GM15510 (cell line): ENCODE results near the gene UBE2S.

Experiments
- POLR2A ChIP-seq: IDR thresholded peaks from 3 replicates; pipeline ENCODE4 v1.6.1; 2011; ENCODE audit warnings: borderline replicate concordance; ENCODE audit not compliant: insufficient read length; ENCODE audit errors: extremely low read depth

The UBE2S gene

DNA sequence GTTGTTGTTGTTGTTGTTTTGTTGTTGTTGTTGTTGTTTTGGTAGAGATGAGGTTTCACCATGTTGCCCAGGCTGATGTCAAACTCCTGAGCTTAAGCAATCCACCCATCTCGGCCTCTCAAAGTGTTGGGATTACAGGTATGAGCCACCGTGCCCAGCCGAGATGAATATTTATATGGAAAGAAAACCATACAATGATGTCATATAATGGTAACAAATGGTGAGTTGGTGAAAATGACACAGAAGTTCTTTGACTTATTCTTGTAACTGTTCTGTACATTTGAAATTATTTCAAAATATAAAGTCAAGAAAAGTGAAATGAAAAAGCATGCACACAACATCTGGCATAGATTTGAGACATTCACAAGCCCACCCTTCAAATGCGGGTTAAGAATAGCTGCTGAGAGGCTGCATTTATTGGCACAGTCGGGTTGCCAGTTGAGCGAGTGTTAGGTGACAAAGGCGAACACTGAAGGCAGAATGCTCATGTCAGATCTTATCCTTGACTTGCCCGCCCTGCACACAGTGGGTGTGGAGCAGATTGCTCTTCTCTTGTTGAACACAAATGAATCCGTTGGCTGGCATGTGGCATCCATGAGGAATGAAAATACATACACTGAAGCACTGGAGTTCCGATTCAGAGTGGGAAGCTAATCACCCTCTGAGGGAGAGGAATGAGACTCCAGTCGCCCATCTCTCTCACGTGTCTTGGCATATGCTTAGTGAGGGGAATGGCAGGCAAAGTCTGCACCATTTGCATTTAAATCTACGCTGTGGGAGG, 15.8 kb upstream of the UBE2S start:
- no peak for TF ChIP-seq POLR2A

DNA sequence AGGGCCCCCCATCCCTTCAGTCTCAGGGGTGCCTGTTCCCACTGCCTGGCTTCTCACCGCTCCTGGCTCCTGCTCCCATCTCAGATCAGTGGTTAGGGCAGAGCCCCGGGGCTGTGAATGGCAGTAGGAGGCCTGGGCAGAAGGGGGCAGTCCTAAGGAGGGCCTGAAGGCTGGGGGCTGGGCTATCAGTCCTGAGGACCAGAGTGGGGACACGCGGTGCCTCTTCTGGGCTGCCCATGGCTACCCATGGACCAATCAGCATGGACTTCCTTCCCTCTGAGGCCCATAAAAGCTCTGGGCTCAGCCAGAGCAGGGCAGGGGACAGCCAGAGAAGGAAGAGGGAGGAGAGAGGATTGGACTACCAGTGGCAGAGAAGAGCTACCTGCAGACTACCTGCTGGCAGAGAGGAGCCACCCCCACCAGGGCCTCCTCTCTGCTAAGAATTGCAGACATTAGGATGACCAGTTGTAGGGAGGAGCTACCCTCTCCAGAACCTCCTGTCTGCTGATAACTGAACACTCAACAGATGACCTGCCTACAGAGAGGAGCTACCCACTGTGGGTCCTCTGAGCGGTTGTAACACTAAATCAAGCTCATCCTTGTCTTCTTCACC, 12.1 kb upstream of the UBE2S start:
- TF ChIP-seq POLR2A = no peak

DNA sequence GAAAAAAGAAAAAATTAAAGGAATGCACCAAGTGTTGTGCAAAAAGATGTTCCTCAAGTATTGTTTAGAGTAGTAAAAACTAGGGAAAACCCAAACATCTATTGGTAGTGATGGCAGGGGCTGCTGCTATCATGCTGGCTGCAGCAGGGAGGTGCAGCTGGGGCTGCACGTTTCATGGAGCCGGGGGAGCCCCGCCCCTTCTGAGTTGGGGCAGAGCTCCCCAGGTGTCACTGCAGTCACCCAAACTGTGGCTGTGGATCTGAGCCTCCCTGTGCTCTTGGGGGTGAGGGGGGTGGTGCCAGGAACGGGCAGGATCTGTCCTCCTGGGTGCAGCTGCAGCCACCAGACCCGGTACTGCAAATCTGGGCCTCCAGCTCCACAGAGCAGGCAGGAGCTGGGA, 11.5 kb upstream of the UBE2S start:
- no peak for TF ChIP-seq POLR2A

DNA sequence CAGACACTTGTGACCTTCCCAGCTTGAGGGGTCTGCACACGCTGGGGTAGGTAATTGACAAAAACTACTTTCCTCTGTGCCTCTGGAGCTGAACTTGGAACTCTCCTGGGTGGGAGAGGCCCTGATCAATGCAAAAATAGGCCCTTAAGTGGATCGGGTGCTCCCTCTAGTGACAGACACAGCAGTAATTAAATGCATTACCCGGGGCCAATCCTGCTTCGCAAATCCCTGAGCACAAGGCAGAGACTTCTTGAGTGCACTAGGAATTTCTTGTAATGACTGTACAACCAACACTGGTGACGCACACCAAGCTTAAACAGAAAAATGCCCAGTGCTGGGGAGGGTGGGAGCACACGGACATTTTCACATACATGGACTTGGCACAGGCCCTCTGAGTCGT, 10.6 kb upstream of the UBE2S start:
- no peak for TF ChIP-seq POLR2A

DNA sequence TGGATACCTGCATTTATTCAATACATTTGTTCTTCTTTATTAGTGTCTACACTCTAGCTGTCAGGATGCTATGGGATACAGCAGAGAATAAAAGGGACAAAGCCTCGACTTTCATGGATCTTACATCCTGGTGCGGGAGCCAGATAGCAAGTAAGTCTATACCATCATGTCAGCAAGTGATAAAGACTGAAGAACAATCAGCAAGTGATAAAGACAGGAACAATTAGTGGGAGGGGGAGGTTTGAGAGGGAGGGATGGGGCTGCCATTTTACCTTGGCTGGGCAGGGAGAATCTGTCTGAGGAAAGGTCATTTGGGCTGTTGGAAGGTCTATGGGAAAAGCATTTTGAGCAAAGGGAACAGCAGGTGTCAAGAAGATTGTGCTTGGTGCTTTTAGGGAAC, 2.6 kb upstream of the UBE2S start:
- TF ChIP-seq POLR2A = no peak

DNA sequence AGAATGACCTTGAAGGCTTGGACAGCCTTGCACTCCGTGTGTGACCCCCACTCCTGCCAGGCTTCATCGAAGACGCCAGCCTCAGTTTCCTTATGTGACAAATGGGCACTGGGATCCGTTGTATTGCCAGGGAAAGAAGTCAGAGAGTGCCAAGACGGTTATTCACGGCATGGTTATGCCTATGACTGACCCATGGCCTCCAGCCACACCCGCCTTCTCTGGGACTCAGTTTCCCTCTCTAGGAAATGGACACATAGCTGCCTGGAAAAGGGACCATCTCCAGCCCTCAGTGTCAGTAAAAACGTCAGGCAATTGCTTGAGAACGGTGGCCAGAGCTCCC, 915 bp upstream of the UBE2S start:
- TF ChIP-seq POLR2A = no peak

DNA sequence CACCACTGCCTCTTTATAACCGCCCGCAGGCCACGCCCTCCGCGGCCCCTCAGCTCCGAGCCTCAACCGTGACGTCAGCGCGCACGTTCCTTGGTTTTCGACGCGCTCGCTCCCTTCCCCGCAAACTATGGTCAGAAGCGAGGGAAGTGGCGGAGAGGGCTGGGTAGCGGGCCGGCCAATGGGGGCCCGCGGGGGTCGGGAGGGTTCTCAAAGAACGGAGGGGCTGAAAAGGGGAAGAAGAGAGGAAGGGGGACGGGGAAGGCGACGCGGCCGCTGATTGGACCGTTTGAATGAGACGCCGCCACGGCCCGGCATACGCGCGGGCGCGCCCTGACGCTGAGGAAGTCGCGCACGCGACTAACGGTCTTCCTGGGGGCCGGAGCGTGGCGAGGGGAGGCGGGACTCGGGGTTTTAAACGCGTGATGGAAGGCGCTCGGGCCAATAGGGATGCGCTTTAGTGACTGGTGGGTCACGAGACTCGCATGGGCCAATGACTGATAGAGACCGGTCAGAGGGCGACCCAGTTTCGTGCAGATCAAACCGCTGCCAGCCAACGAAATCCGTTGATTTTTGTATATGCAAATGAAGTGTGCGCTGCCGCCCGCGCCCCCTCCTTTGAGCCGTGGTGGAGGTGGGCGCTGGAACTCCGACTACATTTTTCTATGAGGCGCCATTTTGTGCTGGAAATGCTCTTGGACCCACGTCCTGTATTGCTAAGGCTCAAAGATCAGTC, 378 bp upstream of the UBE2S start:
- peak; percentile 45 for TF ChIP-seq POLR2A

DNA sequence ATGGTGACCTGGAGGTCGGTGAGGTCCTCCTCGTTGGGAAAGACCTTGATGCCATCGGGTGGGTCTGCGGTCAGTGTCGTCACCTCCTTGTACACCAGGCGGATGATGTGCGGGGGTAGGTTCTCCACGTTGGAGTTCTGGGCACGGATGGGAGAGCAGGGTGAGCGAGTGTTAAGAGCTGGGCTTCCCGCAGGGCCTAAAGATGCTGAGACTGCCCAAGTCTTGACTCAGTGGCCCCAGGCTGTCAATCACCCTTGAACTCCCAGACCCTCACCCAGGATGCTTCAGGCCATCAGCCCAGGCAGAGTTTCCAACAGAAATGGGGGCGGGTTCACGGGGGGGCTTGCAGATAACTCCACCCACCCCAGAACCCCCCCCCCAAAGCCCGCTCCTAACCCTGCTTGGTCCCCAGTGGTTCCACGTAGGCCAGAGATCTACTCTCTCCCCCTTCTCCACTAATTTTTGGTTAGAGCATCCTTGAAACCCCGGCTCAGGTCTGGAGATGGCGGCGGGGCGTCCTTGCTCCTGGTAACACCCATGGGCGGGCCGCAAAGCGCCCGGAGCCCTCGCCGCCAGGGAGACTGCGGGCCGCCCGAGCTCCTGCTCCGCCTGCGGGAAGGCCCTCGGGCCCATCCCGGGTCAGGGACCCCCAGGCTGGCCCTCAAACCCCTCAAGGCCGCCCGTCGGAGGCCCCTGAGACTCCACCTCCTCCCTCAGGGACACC, 600 bp downstream of the UBE2S start:
- TF ChIP-seq POLR2A = no peak

DNA sequence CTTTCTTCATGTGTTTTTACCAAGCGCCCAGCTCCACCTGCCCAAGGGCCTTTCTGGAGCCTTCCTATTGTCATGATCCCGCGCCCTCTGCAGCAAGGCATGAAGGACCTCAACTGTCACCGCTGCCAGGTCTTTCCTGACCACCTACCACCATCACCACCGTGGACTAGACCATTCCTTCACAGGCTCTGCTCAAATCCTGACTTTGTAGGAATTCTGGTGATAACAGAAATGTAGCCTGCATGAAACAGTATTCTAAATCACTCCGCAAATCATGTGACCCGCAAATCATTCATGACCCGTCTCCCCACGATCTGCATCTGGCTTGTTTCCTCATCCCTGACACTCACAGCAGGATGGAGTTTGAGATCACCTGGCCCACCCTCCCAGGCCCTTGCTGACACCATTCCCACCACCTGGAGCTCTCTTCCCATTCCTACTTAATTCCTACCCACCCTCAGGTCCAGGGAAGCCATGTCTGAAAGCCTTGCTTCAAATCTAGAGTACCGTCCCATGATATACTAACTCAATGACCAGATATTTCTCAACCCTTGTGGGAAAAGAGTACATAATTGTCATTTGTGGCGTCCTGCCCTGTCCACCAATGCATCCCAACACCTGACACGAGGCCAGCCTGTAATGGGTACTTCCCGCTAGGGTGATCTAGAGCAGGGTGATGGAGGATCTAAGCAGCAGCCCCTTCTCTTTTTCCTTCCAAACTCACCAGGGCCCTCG, 1.3 kb downstream of the UBE2S start:
- no peak for TF ChIP-seq POLR2A

DNA sequence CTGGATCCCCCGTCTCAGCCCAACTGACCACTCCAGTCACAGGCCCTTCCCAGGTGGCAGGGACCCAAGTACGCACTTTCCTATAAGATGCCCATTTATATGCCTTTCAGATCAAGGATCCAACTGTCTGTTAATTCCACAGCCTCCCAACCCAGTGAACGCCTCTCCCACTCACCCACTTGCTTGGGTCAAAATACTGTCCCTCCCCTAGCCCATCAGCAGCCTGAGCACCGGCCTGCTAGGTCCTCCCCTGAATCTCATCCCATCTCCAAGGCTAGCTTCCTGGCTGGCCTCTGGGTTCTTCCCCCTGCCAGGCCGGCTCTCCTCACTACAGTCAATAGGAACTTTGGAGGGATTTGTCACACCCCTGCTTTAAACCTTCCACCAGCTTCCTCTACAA, 1.9 kb downstream of the UBE2S start:
- no peak for TF ChIP-seq POLR2A

DNA sequence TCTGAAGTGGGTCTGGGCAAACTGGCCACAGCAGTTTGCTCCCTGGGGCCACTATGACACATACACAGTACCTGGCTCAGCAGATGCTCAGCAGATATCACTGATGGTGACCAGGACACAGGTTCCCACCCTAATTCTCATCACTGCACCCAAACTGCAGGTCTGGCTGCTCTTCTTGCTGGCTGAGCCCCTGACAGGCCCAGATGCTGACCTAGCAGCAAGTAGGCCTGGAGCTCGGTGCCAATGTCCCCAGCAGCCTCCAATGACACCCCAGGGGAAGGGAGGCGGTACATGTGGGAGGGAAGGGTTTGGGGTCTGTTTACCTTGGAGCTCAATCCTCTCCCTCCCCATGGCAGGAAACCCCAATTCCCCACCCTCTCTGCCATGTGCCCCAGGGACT, 5.1 kb downstream of the UBE2S start:
- no peak for TF ChIP-seq POLR2A

DNA sequence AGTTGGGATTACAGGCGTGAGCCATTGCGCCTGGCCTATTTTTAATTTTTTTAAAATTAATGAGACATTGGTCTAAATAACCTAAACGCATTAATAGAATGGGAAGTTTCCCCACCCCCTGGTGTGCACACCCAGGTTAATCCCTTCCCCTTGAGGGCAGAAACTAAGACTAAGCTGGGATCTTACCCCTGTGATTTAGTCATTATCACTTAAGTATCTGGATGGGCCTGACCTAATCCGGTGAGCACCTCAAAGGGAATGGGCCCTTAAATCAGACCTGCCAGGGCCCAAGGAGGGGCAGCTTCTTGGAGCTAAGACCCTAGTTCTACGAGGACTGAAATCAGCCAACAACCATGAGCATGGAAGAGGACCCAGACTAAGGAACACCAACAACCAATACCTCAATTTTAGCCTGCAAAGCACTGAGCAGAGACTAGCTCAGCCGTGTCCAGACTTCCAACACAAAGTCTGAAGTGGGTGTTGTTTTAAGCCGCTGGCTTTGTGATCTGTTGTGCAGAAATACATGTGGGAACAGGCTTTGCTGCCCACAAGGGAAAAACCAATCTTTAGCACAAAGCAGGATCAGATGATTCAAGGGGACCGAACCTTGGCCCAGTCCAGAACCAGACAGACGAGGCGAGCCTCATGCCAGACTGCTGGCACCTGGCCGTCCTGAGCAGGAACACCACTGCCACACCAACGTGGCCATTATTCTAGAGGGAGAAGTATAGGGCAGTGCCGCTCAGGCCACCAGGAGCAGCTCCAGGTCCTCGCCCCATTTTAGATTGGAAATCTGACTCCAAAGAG, 7.1 kb downstream of the UBE2S start:
- no peak for TF ChIP-seq POLR2A

DNA sequence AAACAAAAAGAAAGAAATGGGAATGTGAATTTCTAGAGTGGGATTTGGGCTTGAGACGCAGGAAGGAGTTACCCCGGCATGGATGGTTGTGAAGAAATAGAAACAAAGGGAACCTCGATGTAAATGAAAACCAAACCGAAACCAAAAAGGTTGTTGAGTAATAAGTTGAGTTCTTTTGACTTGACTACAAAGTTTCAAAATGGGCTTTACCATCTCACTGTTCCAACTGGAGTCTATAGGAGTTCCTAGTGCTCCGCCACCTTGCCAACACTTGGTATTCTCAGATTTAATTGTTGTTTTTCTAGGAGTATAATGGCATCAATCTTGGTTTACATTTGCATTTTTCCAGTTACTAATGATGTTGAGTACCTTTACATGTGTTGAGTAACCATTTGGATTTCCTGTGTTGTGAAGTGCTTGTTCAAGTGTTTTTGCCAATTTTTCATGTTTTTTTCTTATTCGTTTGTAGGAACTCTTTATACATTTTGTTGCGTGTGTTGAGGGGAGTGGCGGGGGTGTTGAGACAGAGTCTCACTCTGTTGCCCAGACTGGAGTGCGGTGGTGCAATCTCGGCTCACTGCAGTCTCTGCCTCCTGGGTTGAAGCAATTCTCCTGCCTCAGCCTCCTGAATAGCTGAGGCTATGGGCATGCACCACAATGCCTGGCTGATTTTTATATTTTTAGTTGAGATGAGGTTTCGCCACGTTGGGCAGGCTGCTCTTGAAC, 9.2 kb downstream of the UBE2S start:
- TF ChIP-seq POLR2A = no peak

DNA sequence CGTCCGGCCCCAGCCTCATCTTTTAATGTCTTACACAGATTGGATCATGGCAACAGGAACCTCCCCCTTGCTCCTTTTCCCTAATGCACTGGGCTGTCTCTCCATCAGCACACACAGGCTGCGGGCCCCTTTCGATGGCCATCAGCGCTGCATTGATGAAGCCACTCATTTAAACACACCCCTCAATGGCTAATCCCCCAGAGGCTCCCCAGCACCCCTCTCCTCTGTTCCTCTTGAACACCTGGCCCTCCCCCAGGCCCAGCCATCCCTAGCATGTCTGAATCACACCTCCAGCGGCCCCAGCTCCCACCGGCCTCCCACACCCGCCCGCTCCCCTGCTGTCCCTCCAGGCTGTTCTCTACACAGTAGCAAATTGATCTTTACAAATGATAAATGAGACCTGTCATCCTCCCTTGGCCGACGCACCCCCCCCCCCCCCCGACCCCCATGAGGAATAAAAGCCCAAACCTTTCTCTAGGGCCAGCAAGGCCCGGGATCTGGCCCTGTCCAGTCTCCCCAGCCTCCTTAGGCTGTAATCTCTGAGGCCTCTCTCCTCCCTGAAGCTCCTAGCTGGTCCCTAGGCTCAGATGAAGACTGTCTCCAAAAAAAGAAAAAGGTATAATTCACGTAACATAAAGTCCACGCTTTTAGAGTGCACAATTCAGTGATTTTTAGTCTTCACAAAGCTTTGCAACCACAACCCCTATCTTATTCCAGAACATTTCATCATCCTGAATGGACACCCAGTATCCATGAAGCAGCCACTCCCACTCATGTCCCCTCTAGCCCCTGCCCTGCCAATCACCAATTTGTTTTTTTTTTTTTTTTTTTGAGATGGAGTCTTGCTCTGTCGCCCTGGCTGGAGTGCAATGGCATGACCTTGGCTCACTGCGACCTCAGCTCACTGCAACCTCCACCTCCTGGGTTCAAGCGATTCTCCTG, 14.5 kb downstream of the UBE2S start:
- no peak for TF ChIP-seq POLR2A
